Epithelial cell of proximal tubule (primary cell): ENCODE measurements around the gene INTS15. TPM values are rescaled to one million over a fixed set of nuclear protein-coding genes. Genes with fewer than 3 reads are reported as not detected.

Experiments
- DNase-seq: peaks from one replicate; pipeline ENCODE4 v3.0.0-alpha.2; 2011; ENCODE audit warnings: low read depth
- H3K4me3 ChIP-seq: 2 replicates; pipeline ENCODE4 v1.5.1; 2011; ENCODE audit warnings: low read depth, mild to moderate bottlenecking, low read length
- CTCF ChIP-seq: conservative IDR thresholded peaks from 2 replicates; pipeline ENCODE4 v1.5.1; 2012; ENCODE audit warnings: low read depth, mild to moderate bottlenecking, low read length
- total RNA-seq: library from RNA; depleted of rRNA; stranded (reverse); fragments of >200 nt; gene quantifications from 2 replicates; pipeline ENCODE4 v1.2.3, GENCODE V29; 2015

The INTS15 gene
- total RNA-seq, 1 donor from 2014 or later = 23.1 TPM

- DNase-seq = no peak
- H3K4me3 ChIP-seq = no peak overlapping the region
- TF ChIP-seq CTCF = no peak
Observed at GRCh38 chr7:6619961-6620360, 30.1 kb downstream of the INTS15 start.

- H3K4me3 ChIP-seq = no peak overlapping the region
- TF ChIP-seq CTCF = no peak
- no peak for DNase-seq
Observed at GRCh38 chr7:6621195-6622133, 31.6 kb downstream of the INTS15 start.

- no peak overlapping the region for H3K4me3 ChIP-seq
- DNase-seq = no peak
- TF ChIP-seq CTCF = no peak
Observed at GRCh38 chr7:6622134-6622710, 32.4 kb downstream of the INTS15 start.

GRCh38 chr7:6623589-6624245 lies 33.9 kb downstream of the INTS15 start:
- no peak overlapping the region for H3K4me3 ChIP-seq
- TF ChIP-seq CTCF = no peak
- DNase-seq = no peak

- DNase-seq = no peak
- H3K4me3 ChIP-seq = no peak overlapping the region
- TF ChIP-seq CTCF = no peak
Observed at GRCh38 chr7:6624246-6624611, 34.4 kb downstream of the INTS15 start.

GRCh38 chr7:6628045-6628444 lies 38.2 kb downstream of the INTS15 start:
- no peak for DNase-seq
- H3K4me3 ChIP-seq = no peak overlapping the region
- no peak for TF ChIP-seq CTCF
